COLO668 (cell line): ENCODE measurements around the gene TTF2.

ENCODE experiments used
- DNase-seq: peaks from one replicate; lab custom pipeline; 2025; ENCODE audit not compliant: unreplicated experiment; lab: John Stamatoyannopoulos, UW

The TTF2 gene

GRCh38 chr1:117045644-117046043, 14.5 kb upstream of the TTF2 start:
- DNase-seq, result no peak

DNA sequence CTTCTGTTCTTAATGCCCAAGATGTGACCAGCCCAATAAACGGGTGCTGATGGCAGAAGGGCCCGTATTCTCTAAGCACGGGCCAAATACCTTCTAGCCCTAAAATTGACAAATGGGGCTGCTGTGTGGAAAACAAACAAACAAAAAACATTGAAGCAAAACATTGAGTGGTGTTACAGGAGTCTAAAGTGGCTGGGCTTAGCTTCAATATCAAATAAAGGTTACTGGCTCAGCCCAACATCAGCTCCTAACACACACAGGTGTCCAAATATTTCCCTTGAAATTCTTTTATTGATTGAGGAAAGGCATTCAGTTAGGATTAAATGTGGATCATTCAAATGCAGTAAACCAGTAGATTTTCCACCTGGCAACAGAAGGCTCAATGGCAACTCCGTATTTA, 13.3 kb upstream of the TTF2 start:
- DNase-seq, result no peak

DNA sequence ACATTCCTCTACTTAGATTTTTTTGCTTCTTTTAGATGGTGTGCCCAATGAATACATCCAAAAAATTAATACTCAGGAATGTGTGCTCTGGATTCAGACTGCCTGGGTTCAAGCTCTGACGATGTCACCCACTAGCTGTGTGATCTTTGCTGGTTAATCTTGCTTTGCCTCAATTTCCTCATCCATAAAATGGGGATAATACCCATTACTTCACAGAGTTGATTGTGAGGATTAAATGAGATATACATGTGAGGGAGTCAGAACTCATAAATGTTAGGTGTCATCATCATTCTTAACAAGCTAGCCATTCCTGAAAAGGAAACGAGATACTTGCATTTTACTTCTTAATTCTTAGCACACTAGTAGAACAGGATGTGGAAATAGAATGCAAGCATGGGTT, 12.9 kb upstream of the TTF2 start:
- DNase-seq, result no peak

- DNase-seq, result no peak
Measured at GRCh38 chr1:117049857-117050256, 10.3 kb upstream of the TTF2 start.

GRCh38 chr1:117051224-117052064, 8.7 kb upstream of the TTF2 start:
- no peak for DNase-seq

- no peak for DNase-seq
Measured at GRCh38 chr1:117054068-117054467, 6.1 kb upstream of the TTF2 start.

DNA sequence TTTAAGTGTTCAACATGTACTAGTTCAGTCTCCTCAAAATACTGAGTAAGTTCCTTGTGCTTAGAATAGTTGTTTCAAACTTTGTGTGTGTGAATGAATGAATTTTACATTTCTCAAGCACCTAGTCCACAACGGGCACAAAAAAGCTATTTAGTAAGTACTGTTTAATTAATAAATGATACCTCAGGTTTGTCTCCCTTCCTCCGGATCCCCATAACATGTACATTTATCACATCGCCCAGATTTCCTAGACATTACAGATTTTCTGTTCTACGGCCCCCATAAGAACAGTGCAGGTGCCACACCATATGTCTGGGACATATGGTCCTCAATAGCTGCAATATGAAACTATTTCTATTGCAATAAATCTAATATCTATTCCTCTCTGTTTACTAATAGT, 1.3 kb upstream of the TTF2 start:
- DNase-seq, result no peak

DNA sequence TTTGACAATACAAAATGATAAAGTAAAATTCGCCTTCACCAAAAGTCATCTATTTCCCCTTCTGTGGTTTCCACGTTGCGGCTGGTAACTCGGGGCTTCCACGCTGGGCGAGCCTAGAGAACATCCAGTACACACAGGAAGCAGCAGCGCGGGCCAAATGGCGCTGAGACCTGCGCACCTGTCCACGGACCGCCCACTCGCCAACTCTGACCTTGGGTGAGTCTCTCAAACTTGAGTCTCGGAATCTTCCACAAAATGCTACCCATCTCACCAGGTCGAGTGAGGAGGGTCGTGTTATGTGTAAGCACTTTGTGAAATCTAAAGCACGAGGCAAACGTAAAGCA, 820 bp upstream of the TTF2 start:
- peak; percentile 86 for DNase-seq

DNA sequence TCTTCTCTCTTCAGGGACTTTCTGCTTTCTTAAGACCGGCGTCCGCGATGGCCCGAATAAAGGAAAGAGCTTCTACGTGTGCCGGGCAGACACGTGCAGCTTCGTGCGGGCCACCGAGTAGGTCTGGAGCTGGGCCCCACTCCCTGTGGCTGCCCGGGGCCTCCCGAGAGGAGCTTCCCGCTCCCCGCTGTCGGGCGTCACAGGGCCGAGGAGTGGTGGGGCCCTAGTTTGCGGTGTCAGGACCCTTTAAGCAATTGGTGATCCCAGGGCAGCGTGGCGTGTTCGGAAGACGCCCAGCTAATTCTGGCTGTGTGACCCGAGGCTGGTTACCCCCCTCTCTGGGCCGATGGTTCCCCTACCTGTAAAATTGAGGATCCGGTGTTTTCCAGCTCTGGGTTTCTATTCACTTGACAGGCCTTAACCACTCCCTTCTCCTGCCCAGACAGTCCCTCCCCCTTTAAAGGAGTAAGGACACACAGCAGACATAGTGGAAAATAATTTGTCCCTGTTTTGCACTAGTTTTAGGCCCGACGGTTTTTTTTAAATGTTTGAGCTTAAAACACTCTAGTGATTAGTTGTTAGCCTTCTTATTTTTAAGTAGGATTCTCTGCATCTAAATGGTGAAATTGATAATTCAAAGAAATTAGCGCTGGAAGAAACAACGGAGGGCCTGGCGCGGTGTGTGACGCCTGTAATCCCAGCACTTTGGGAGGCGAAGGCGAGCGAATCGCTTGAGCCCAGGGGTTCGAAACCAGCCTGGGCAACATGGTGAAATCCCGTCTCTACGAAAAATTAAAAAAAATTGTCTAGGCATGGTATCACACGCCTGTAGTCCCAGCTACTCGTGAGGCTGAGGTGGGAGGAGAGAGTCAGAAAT, 553 bp downstream of the TTF2 start:
- peak; percentile 53 for DNase-seq

- no peak for DNase-seq
Measured at GRCh38 chr1:117061986-117062415, 1.9 kb downstream of the TTF2 start.

- no peak for DNase-seq
Measured at GRCh38 chr1:117066367-117066766, 6.2 kb downstream of the TTF2 start.

GRCh38 chr1:117067533-117068370, 7.6 kb downstream of the TTF2 start:
- DNase-seq, result peak; percentile 39

DNA sequence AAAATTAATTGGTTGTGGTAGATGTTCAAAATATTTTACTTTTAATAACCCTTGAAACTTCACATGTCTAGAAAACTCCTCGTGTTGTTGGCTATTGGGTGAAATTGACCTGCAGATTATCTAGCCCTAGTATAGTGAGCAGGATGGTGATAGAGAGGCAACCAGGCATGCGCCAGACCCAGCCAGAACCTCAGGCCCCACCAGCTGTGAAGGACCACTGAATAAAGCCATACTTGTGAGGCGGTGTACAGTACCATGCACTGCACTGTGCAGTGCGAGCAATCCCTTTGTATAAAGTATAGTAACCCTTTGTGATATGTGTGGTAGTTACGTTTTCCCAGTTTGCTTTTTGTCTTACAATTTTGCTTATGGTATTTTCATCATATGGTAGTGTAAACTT, 8.5 kb downstream of the TTF2 start:
- DNase-seq, result no peak

GRCh38 chr1:117069220-117069844, 9.2 kb downstream of the TTF2 start:
- no peak for DNase-seq

GRCh38 chr1:117070124-117070523, 10.0 kb downstream of the TTF2 start:
- DNase-seq, result no peak

GRCh38 chr1:117076648-117077047, 16.5 kb downstream of the TTF2 start:
- no peak for DNase-seq

DNA sequence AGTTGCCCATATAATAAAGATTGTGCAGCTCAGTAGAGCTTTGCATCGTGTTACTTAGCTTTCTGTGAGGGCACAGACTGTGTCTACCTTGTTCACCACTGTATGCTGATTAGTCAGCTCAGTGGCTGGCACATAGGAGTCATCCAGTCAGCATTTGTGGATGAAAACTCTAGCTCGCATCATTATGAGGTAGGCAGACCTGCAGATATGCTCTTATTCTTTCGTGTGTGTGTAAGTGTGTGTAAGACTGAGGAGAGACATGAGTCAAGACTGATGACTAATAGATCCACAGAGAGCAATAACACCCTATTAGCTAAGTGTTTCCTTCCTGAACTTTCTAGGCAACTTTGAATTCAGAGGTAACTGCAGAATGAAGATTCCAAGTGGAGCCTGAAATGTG, 17.1 kb downstream of the TTF2 start:
- DNase-seq, result no peak

DNA sequence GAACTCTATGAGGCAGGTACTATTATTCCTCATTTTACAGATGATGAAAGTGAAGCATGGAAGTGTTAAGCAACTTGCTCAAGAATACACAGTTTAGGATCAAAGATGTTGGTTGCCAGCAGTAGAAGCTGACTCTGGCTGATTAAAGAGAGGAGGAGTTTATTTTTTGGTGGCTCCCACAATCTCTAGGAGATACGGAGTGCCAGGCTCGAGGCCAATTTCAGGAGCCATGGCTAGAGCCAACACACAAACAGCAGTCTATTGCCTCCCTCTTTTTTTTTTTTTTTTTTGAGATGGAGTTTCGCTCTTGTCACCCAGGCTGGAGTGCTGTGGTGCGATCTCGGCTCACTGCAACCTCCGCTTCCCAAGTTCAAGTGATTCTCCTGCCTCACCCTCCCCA, 19.6 kb downstream of the TTF2 start:
- DNase-seq, result no peak

- no peak for DNase-seq
Measured at GRCh38 chr1:117084231-117084630, 24.1 kb downstream of the TTF2 start.

- DNase-seq, result no peak
Measured at GRCh38 chr1:117087686-117088085, 27.6 kb downstream of the TTF2 start.

DNA sequence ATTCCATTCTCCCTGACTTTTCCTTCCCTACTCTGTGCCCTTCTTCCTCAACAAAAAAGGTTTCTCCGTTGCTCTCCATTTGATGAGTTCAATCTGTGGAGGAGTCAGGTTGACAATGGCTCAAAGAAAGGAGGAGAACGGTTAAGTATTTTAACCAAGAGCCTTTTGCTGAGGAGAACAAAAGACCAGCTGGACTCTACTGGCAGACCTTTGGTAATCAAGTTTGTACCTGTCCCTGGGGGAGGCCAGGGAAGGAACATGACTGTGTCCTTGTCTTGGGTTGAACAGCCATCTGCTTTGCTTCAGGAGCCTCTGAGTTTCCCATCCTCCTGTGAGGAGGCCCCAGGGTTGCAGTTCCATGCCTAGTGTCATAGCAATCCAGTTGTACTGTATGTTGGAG, 29.9 kb downstream of the TTF2 start:
- DNase-seq, result no peak
